Endodermal cell (in vitro differentiated cells): ENCODE data around the gene TEX51. TPM values are rescaled to one million over a fixed set of nuclear protein-coding genes. Genes with fewer than 3 reads are reported as not detected.

ENCODE experiments used
- DNase-seq: peaks from one replicate; pipeline ENCODE4 v3.0.0-alpha.2; 2017
- H3K27ac ChIP-seq: 2 replicates; pipeline ENCODE4 v1.5.1; 2013; ENCODE audit warnings: mild to moderate bottlenecking, low read depth, low read length, moderate library complexity
- H3K27me3 ChIP-seq: 2 replicates; pipeline ENCODE4 v1.6.1; 2013; ENCODE audit warnings: mild to moderate bottlenecking, low read length, moderate library complexity; ENCODE audit not compliant: insufficient read depth, control insufficient read depth, poor library complexity, severe bottlenecking
- H3K36me3 ChIP-seq: 2 replicates; pipeline ENCODE4 v1.7.0; 2013; ENCODE audit warnings: mild to moderate bottlenecking, low read length, moderate library complexity; ENCODE audit not compliant: control insufficient read depth, insufficient read depth
- H3K4me1 ChIP-seq: one replicate; pipeline ENCODE4 v1.7.0; 2013; ENCODE audit warnings: low read length; ENCODE audit not compliant: control insufficient read depth, insufficient read depth
- H3K4me3 ChIP-seq: 2 replicates; pipeline ENCODE4 v1.5.1; 2013; ENCODE audit warnings: mild to moderate bottlenecking, low read length, moderate library complexity
- H3K9ac ChIP-seq: 2 replicates; pipeline ENCODE4 v1.6.1; 2013; ENCODE audit warnings: mild to moderate bottlenecking, low read length, moderate library complexity; ENCODE audit not compliant: poor library complexity, severe bottlenecking; ENCODE audit errors: extremely low read depth
- H3K9me3 ChIP-seq: 2 replicates; pipeline ENCODE4 v1.6.1; 2013; ENCODE audit warnings: mild to moderate bottlenecking, low read length, moderate library complexity; ENCODE audit not compliant: control insufficient read depth
- H3K27ac Mint-ChIP-seq: 2 replicates; pipeline ENCODE4 v1.8.0; 2020; ENCODE audit warnings: mixed read lengths
- H3K27me3 Mint-ChIP-seq: 2 replicates; pipeline ENCODE4 v1.8.0; 2021; ENCODE audit warnings: mild to moderate bottlenecking, mixed read lengths; ENCODE audit not compliant: insufficient read depth
- H3K36me3 Mint-ChIP-seq: 2 replicates; pipeline ENCODE4 v1.8.0; 2020; ENCODE audit warnings: low read depth, mixed read lengths
- H3K4me1 Mint-ChIP-seq: 2 replicates; pipeline ENCODE4 v1.8.0; 2020; ENCODE audit warnings: mixed read lengths
- H3K4me3 Mint-ChIP-seq: 2 replicates; pipeline ENCODE4 v1.8.0; 2020; ENCODE audit warnings: mild to moderate bottlenecking, moderate library complexity, mixed read lengths
- H3K9me3 Mint-ChIP-seq: 2 replicates; pipeline ENCODE4 v1.8.0; 2020; ENCODE audit warnings: mild to moderate bottlenecking, mixed read lengths
- CTCF ChIP-seq: fragments of 200-600 bp; sonication (generic); conservative IDR thresholded peaks from 2 replicates; pipeline ENCODE4 v1.5.0; 2021; ENCODE audit warnings: antibody characterized with exemption, mild to moderate bottlenecking
- WGBS, 2 experiments: methylation state at CpG; one replicate each; pipeline versions ENCODE4 v1.1.5 to v1.1.7; 2013; ENCODE audit warnings: missing lambda C conversion rate in 2 of 2, mixed read lengths in 1 of 2; ENCODE audit not compliant: insufficient coverage in 1 of 2, insufficient read length in 1 of 2; 5-methylcytosine and 5-hydroxymethylcytosine counted together
- total RNA-seq, 2 donors: library from RNA; stranded (reverse); fragmentation: NEBNext Ultra II Directional in 1 of 2; extraction: Animal tissue kit (Norgen Biotek cat#: 25700) in 1 of 2; gene quantifications; 2 replicates in 1 of 2; 3 replicates in 1 of 2; pipeline ENCODE4 v1.2.1, GENCODE V29; 2021

TEX51 gene
- total RNA-seq, 2 donors from 2014 or later: not detected

- 92 to 100% methylated on average over 3 to 10 of the region's 10 CpGs for WGBS, 2 experiments
- DNase-seq: peak; percentile 15
- H3K9ac ChIP-seq: no peak overlapping the region
- no peaks in the 10 kb centered on the region for H3K27me3 ChIP-seq
- Mint-ChIP-seq H3K9me3 (no peaks in the 10 kb centered on the region), H3K27ac (no peak overlapping the region), H3K4me1 (peaks cover 6% of the 10 kb centered on the region), H3K36me3 (no peaks in the 10 kb centered on the region), H3K27me3 (peaks cover 13% of the 10 kb centered on the region), H3K4me3 (no peak overlapping the region)
- H3K4me3 ChIP-seq: no peak overlapping the region
- no peak overlapping the region for H3K27ac ChIP-seq
- H3K4me1 ChIP-seq: no peaks in the 10 kb centered on the region
- no peak for TF ChIP-seq CTCF
- H3K36me3 ChIP-seq: no peaks in the 10 kb centered on the region
- no peaks in the 10 kb centered on the region for H3K9me3 ChIP-seq
These were observed 15.4 kb downstream of the TEX51 start for GRCh38 chr2:126913881-126914615.

GRCh38 chr2:126914811-126915500 lies 16.3 kb downstream of the TEX51 start:
- Mint-ChIP-seq H3K4me3 (no peak overlapping the region), H3K27ac (no peak overlapping the region), H3K36me3 (no peaks in the 10 kb centered on the region), H3K27me3 (peaks cover 13% of the 10 kb centered on the region), H3K4me1 (no peaks in the 10 kb centered on the region), H3K9me3 (no peaks in the 10 kb centered on the region)
- H3K4me1 ChIP-seq: no peaks in the 10 kb centered on the region
- peak; percentile 33 for DNase-seq
- no peaks in the 10 kb centered on the region for H3K27me3 ChIP-seq
- no peaks in the 10 kb centered on the region for H3K36me3 ChIP-seq
- WGBS, 2 experiments: 89 to 94% methylated on average over 9 to 14 of the region's 14 CpGs
- TF ChIP-seq CTCF: no peak
- H3K9me3 ChIP-seq: no peaks in the 10 kb centered on the region
- no peak overlapping the region for H3K9ac ChIP-seq
- no peak overlapping the region for H3K27ac ChIP-seq
- no peak overlapping the region for H3K4me3 ChIP-seq

DNA sequence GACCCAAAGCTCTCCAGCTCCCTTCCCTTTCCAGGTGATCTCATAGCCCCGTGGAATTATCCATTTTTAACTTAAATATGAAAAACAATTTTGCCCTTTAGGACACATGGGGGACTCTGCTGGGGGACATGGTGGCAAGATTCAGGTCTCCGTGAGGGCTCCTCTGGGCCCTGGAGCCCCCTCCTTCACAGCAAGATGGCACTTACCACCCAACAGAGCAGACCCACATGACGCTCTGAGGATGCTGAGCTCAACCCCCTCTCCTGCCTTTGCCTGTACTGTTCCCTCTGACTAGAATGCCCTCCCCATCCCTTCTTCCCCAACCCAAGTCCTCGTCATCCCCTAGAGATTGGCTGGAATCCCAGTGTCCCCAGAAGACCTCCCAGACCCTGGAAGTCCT lies 17.2 kb downstream of the TEX51 start:
- DNase-seq: no peak
- 92 to 94% methylated on average over 2 to 4 of the region's 4 CpGs for WGBS, 2 experiments
- no peak overlapping the region for H3K4me3 Mint-ChIP-seq
- H3K9me3 Mint-ChIP-seq: no peaks in the 10 kb centered on the region
- Histone ChIP-seq H3K4me1 (no peaks in the 10 kb centered on the region), H3K36me3 (no peaks in the 10 kb centered on the region), H3K9ac (no peak overlapping the region), H3K4me3 (no peak overlapping the region), H3K9me3 (no peaks in the 10 kb centered on the region), H3K27me3 (no peaks in the 10 kb centered on the region), H3K27ac (no peak overlapping the region)
- peaks cover 13% of the 10 kb centered on the region for H3K27me3 Mint-ChIP-seq
- TF ChIP-seq CTCF: no peak
- no peaks in the 10 kb centered on the region for H3K36me3 Mint-ChIP-seq
- no peak overlapping the region for H3K27ac Mint-ChIP-seq
- no peaks in the 10 kb centered on the region for H3K4me1 Mint-ChIP-seq
